SK-N-SH (cell line): ENCODE data around the gene CADM2. TPM values are rescaled to one million over a fixed set of nuclear protein-coding genes. Genes with fewer than 3 reads are reported as not detected.

ENCODE experiments used
- CTCF ChIA-PET: fragments of 300-600, 350-600 bp; formaldehyde crosslinking; extraction: SDS; loops from one replicate; lab custom pipeline; 2021; lab: Yijun Ruan, JAX
- POLR2A ChIA-PET: fragments of 350-600 bp; sonication (Branson Sonifier 250); formaldehyde crosslinking; extraction: SDS; loops from one replicate; lab custom pipeline; 2020; ENCODE audit warnings: antibody characterized with exemption, inconsistent platforms; lab: Yijun Ruan, JAX
- DNase-seq: peaks from one replicate; pipeline ENCODE4 v3.0.0; 2012
- H2AFZ ChIP-seq: fragments of 200-600 bp; sonication (generic); 2 replicates; pipeline ENCODE4 v1.8.1; 2016; ENCODE audit warnings: antibody characterized with exemption, mild to moderate bottlenecking, low read depth
- H3F3A ChIP-seq: fragments of 200-600 bp; sonication (generic); replicated peaks from 2 replicates; pipeline ENCODE3; 2016; ENCODE audit warnings: antibody characterized with exemption, mild to moderate bottlenecking; ENCODE audit not compliant: insufficient read depth
- H3K27ac ChIP-seq, 2 experiments: fragments of 200-500 bp in 1 of 2; fragments of 200-600 bp in 1 of 2; sonication (Bioruptor generic) in 1 of 2; sonication (generic), shearing (Covaris generic) in 1 of 2; 2 replicates each; pipeline versions ENCODE4 v1.5.1 to v1.6.1; 2014 to 2016; ENCODE audit warnings: low read depth in 2 of 2, inconsistent platforms in 1 of 2, low read length in 1 of 2, mild to moderate bottlenecking in 1 of 2, mixed read lengths in 1 of 2
- H3K27me3 ChIP-seq: fragments of 200-600 bp; sonication (generic), shearing (Covaris generic); 2 replicates; pipeline ENCODE4 v1.6.1; 2016; ENCODE audit warnings: mixed run types; ENCODE audit not compliant: insufficient read depth
- H3K36me3 ChIP-seq, 2 experiments: fragments of 200-500 bp in 1 of 2; fragments of 200-600 bp in 1 of 2; sonication (Bioruptor generic) in 1 of 2; sonication (generic) in 1 of 2; replicated peaks in 1 of 2; 2 replicates each; pipeline versions ENCODE3 to v1.5.1; 2014 to 2016; ENCODE audit warnings: low read length in 1 of 2, mild to moderate bottlenecking in 1 of 2; ENCODE audit not compliant: insufficient read depth in 2 of 2, control insufficient read depth in 1 of 2
- H3K4me1 ChIP-seq, 2 experiments: fragments of 200-500 bp in 1 of 2; fragments of 200-600 bp in 1 of 2; sonication (Bioruptor generic) in 1 of 2; sonication (generic), shearing (Covaris generic) in 1 of 2; 2 replicates each; pipeline versions ENCODE4 v1.5.1 to v1.6.1; 2014 to 2016; ENCODE audit warnings: low read depth in 1 of 2, low read length in 1 of 2, mixed run types in 1 of 2; ENCODE audit not compliant: insufficient read depth in 2 of 2, control insufficient read depth in 1 of 2
- H3K4me2 ChIP-seq: fragments of 200-600 bp; sonication (generic), shearing (Covaris generic); 2 replicates; pipeline ENCODE4 v1.6.1; 2017; ENCODE audit warnings: mixed run types
- H3K4me3 ChIP-seq, 2 experiments: fragments of 200-500 bp in 1 of 2; fragments of 200-600 bp in 1 of 2; sonication (Bioruptor generic) in 1 of 2; sonication (generic), shearing (Covaris generic) in 1 of 2; 2 replicates each; pipeline versions ENCODE4 v1.5.1 to v1.8.1; 2014 to 2016; ENCODE audit warnings: low read depth in 2 of 2, inconsistent platforms in 1 of 2, low read length in 1 of 2, mild to moderate bottlenecking in 1 of 2, mixed read lengths in 1 of 2, moderate library complexity in 1 of 2
- H3K79me2 ChIP-seq: fragments of 200-600 bp; sonication (generic); 2 replicates; pipeline ENCODE4 v1.8.1; 2017; ENCODE audit warnings: mild to moderate bottlenecking; ENCODE audit not compliant: insufficient read depth
- H3K9ac ChIP-seq: fragments of 200-600 bp; sonication (generic); 2 replicates; pipeline ENCODE4 v1.6.1; 2017; ENCODE audit warnings: mixed run types
- H3K9me2 ChIP-seq: fragments of 200-600 bp; sonication (generic); 2 replicates; pipeline ENCODE4 v1.6.1; 2017; ENCODE audit warnings: mixed run types
- H3K9me3 ChIP-seq: fragments of 200-600 bp; sonication (generic); 2 replicates; pipeline ENCODE4 v1.6.1; 2017; ENCODE audit warnings: mixed run types, mild to moderate bottlenecking, moderate library complexity
- H4K20me1 ChIP-seq: fragments of 200-600 bp; sonication (generic); 2 replicates; pipeline ENCODE4 v1.6.1; 2017; ENCODE audit warnings: mild to moderate bottlenecking, mixed run types; ENCODE audit not compliant: insufficient read depth
- EP300 ChIP-seq, 2 experiments: IDR thresholded peaks; 2 replicates each; pipeline versions ENCODE4 v1.4.0 to v1.6.1; 2012; ENCODE audit warnings: borderline replicate concordance in 1 of 2, low read depth in 1 of 2, low read length in 1 of 2
- FOXJ3 ChIP-seq: sonication (generic); formaldehyde crosslinking; IDR thresholded peaks from 2 replicates; pipeline ENCODE4 v1.5.1; 2020; ENCODE audit warnings: mild to moderate bottlenecking, missing genetic modification reagents
- FOXM1 ChIP-seq: IDR thresholded peaks from 2 replicates; pipeline ENCODE4 v1.4.0; 2012; ENCODE audit warnings: low read depth, mild to moderate bottlenecking
- JUND ChIP-seq: IDR thresholded peaks from 2 replicates; pipeline ENCODE4 v1.4.0; 2012
- POLR2AphosphoS5 ChIP-seq: IDR thresholded peaks from 2 replicates; pipeline ENCODE4 v1.6.1; 2012; ENCODE audit warnings: low read depth, low read length
- RAD21 ChIP-seq: IDR thresholded peaks from 2 replicates; pipeline ENCODE4 v1.6.1; 2012; ENCODE audit warnings: mild to moderate bottlenecking, low read length
- RFX5 ChIP-seq: IDR thresholded peaks from 2 replicates; pipeline ENCODE4 v1.6.1; 2012; ENCODE audit warnings: mild to moderate bottlenecking, improper control_type of control experiment, low read length
- SMC3 ChIP-seq: IDR thresholded peaks from 2 replicates; pipeline ENCODE4 v1.6.1; 2012; ENCODE audit warnings: low read depth, low read length, improper control_type of control experiment
- WGBS: methylation state at CpG from one replicate; pipeline ENCODE4 v1.1.6; 2017; ENCODE audit warnings: low lambda C conversion rate; 5-methylcytosine and 5-hydroxymethylcytosine counted together
- polyA plus RNA-seq, 3 experiments: library from polyadenylated mRNA; depleted of rRNA; stranded (reverse); fragments of >200 nt; gene quantifications; 2 replicates each; pipeline ENCODE4 v1.2.3, GENCODE V29; 2012
- TF ChIP-seq, protein P1 (sequence below): IDR thresholded peaks from 2 replicates; pipeline ENCODE4 v1.6.1; 2012; ENCODE audit warnings: mild to moderate bottlenecking, low read depth, low read length, moderate library complexity
- TF ChIP-seq, protein P2 (sequence below): IDR thresholded peaks from 2 replicates; pipeline ENCODE4 v1.4.0; 2012; ENCODE audit warnings: low read depth, borderline replicate concordance
- TF ChIP-seq, protein P3 (sequence below): IDR thresholded peaks from 2 replicates; pipeline ENCODE4 v1.4.0; 2012; ENCODE audit warnings: low read depth

CADM2 gene
- polyA plus RNA-seq, 1 of the 3 experiments (the other 2 are of a cell fraction) = 0.46 TPM

GRCh38 chr3:85670634-85671205 is 711.9 kb downstream of the CADM2 start:
- H3K9me2 ChIP-seq = no peaks in the 10 kb centered on the region
- no peaks in the 10 kb centered on the region for H4K20me1 ChIP-seq
- CTCF ChIA-PET = no interaction called here
- H3K79me2 ChIP-seq = no peaks in the 10 kb centered on the region
- DNase-seq = no peak
- POLR2A ChIA-PET = no interaction called here
- WGBS = 26% methylated on average over 2 of the region's 2 CpGs
- H3K27ac ChIP-seq = no peak overlapping the region
- H3K4me2 ChIP-seq = no peak overlapping the region
- TF ChIP-seq JUND = no peak
- TF ChIP-seq, protein P1, sequence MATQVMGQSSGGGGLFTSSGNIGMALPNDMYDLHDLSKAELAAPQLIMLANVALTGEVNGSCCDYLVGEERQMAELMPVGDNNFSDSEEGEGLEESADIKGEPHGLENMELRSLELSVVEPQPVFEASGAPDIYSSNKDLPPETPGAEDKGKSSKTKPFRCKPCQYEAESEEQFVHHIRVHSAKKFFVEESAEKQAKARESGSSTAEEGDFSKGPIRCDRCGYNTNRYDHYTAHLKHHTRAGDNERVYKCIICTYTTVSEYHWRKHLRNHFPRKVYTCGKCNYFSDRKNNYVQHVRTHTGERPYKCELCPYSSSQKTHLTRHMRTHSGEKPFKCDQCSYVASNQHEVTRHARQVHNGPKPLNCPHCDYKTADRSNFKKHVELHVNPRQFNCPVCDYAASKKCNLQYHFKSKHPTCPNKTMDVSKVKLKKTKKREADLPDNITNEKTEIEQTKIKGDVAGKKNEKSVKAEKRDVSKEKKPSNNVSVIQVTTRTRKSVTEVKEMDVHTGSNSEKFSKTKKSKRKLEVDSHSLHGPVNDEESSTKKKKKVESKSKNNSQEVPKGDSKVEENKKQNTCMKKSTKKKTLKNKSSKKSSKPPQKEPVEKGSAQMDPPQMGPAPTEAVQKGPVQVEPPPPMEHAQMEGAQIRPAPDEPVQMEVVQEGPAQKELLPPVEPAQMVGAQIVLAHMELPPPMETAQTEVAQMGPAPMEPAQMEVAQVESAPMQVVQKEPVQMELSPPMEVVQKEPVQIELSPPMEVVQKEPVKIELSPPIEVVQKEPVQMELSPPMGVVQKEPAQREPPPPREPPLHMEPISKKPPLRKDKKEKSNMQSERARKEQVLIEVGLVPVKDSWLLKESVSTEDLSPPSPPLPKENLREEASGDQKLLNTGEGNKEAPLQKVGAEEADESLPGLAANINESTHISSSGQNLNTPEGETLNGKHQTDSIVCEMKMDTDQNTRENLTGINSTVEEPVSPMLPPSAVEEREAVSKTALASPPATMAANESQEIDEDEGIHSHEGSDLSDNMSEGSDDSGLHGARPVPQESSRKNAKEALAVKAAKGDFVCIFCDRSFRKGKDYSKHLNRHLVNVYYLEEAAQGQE = no peak
- TF ChIP-seq RAD21 = no peak
- TF ChIP-seq FOXM1 = no peak
- TF ChIP-seq, protein P2, sequence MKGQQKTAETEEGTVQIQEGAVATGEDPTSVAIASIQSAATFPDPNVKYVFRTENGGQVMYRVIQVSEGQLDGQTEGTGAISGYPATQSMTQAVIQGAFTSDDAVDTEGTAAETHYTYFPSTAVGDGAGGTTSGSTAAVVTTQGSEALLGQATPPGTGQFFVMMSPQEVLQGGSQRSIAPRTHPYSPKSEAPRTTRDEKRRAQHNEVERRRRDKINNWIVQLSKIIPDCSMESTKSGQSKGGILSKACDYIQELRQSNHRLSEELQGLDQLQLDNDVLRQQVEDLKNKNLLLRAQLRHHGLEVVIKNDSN = no peak
- TF ChIP-seq, protein P3, sequence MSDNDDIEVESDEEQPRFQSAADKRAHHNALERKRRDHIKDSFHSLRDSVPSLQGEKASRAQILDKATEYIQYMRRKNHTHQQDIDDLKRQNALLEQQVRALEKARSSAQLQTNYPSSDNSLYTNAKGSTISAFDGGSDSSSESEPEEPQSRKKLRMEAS = no peak
- no peak for TF ChIP-seq FOXJ3 (CRISPR knock-in tag)
- TF ChIP-seq EP300 (IDR thresholded peaks at IDR 0.05; ENCODE audit: borderline replicate concordance in 1 of 2, low read depth in 1 of 2, low read length in 1 of 2) = no peak
- no peak for TF ChIP-seq SMC3
- no peak for TF ChIP-seq RFX5
- TF ChIP-seq, all 33 proteins: peak for 0
- Histone ChIP-seq H3K36me3 (no peaks in the 10 kb centered on the region), H3K4me3 (no peak overlapping the region), H2AFZ (no peak overlapping the region), H3K9ac (no peak overlapping the region), H3F3A (peaks cover 2% of the 10 kb centered on the region), H3K9me3 (no peaks in the 10 kb centered on the region), H3K4me1 (no peaks in the 10 kb centered on the region), H3K27me3 (no peaks in the 10 kb centered on the region)

DNA sequence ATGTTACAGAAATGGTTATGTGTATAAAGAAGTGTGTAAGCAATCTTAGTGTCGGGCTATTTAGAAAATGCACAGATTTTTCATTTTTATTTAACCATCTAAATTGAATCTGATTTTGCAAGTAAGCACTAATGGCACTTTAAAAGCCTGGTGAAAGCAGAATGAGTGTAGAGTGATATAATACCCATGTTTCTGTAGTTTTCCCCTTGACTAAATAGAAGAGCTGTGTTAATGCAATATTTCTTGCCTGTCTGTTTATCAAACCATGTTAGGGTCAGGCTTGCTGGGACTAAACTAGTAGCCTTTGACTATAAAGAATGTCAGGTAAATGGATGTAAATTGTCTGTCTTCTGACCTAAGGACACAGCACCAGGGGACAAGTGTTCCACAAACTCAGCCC is 714.0 kb downstream of the CADM2 start:
- Histone ChIP-seq H3K36me3 (no peaks in the 10 kb centered on the region), H3K27ac (no peak overlapping the region), H3K4me3 (no peak overlapping the region), H3F3A (peaks cover 2% of the 10 kb centered on the region), H3K9me3 (no peaks in the 10 kb centered on the region), H3K9me2 (no peaks in the 10 kb centered on the region), H3K9ac (no peak overlapping the region), H3K4me2 (no peak overlapping the region)
- DNase-seq = no peak
- 27% methylated on average over 1 of the region's 1 CpG for WGBS
- ChIA-PET POLR2A (no interaction called here), CTCF (interaction anchor here (0.7 kb wide), 1 partner anchor 8 kb away, joined by 3 read pairs; no protein-coding TSS in a partner anchor)
- TF ChIP-seq POLR2AphosphoS5 = no peak
- TF ChIP-seq, all 33 proteins: peak for 0
- H2AFZ ChIP-seq = no peak overlapping the region
- H4K20me1 ChIP-seq = no peaks in the 10 kb centered on the region
- no peaks in the 10 kb centered on the region for H3K27me3 ChIP-seq
- H3K4me1 ChIP-seq = no peaks in the 10 kb centered on the region
- no peaks in the 10 kb centered on the region for H3K79me2 ChIP-seq
